Measurements from ENCODE around the gene FBXO42. TPM values are rescaled to one million over a fixed set of nuclear protein-coding genes. Genes with fewer than 3 reads are reported as not detected.

Gene FBXO42
- total and polyA plus RNA-seq, 2 of the 13 experiments (the other 11 are each of a cell fraction or from before 2014, with no cell fraction given): 7.6 to 17.5 TPM

DNA sequence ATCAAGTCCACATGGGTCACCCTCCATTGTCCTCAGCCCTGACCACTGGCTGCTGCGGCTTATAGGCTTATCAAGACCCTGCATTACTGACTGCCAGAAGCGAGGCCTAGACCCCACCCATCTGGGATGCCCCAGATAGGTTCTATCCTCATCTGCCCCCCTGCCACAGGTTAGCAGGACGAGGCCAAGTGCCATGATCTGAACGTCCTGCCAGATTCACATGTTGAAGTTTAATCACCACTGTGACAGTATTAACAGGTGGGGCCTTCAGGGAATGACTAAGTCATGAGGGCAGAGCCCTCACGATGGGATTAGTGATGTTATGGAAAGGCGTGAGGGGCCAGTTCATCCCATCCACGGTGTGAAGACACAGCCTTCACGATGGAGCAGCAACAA is 109.1 kb downstream of the FBXO42 start (continued):
- TF ChIP-seq PAXIP1 (CRISPR knock-in tag; conservative IDR thresholded peaks at IDR 0.05): no peak
- TF ChIP-seq ZNF275 (CRISPR knock-in tag; IDR thresholded peaks at IDR 0.05; ENCODE audit: borderline replicate concordance): no peak
- TF ChIP-seq, protein P1, sequence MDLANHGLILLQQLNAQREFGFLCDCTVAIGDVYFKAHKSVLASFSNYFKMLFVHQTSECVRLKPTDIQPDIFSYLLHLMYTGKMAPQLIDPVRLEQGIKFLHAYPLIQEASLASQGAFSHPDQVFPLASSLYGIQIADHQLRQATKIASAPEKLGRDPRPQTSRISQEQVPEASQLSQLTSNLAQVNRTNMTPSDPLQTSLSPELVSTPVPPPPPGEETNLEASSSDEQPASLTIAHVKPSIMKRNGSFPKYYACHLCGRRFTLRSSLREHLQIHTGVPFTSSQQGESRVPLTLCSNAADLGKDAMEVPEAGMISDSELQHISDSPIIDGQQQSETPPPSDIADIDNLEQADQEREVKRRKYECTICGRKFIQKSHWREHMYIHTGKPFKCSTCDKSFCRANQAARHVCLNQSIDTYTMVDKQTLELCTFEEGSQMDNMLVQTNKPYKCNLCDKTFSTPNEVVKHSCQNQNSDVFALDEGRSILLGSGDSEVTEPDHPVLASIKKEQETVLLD (CRISPR knock-in tag; IDR thresholded peaks at IDR 0.05; ENCODE audit: low read depth): no peak
- TF ChIP-seq HCFC1 (IDR thresholded peaks at IDR 0.05; ENCODE audit: low read depth, low read length): no peak
- TF ChIP-seq PRDM10 (CRISPR knock-in tag; IDR thresholded peaks at IDR 0.05; ENCODE audit: low read depth): no peak
- TF ChIP-seq GMEB2 (CRISPR knock-in tag; IDR thresholded peaks at IDR 0.05; ENCODE audit: low read depth): no peak
